KG1 (cell line): ENCODE measurements around the gene UBE2V1.
"Not testable (repeated sequence)": the region's sequence is repeated elsewhere in the genome, so short reads cannot be mapped to it uniquely, and the experiment has no call there.

Source experiments
- DNase-seq: peaks from one replicate; lab custom pipeline; 2025; lab: John Stamatoyannopoulos, UW

UBE2V1 gene

GRCh38 chr20:50137702-50138101, 24.8 kb upstream of the UBE2V1 start:
- not testable (repeated sequence) for DNase-seq

- DNase-seq = no peak
Measured at GRCh38 chr20:50136822-50137599, 24.1 kb upstream of the UBE2V1 start.

GRCh38 chr20:50135157-50135556, 22.2 kb upstream of the UBE2V1 start:
- not testable (repeated sequence) for DNase-seq

GRCh38 chr20:50133474-50134217, 20.7 kb upstream of the UBE2V1 start:
- no peak for DNase-seq

GRCh38 chr20:50133041-50133440, 20.1 kb upstream of the UBE2V1 start:
- DNase-seq = no peak

GRCh38 chr20:50130995-50131394, 18.0 kb upstream of the UBE2V1 start:
- no peak for DNase-seq

- DNase-seq = no peak
Measured at GRCh38 chr20:50130356-50130723, 17.4 kb upstream of the UBE2V1 start.

- no peak for DNase-seq
Measured at GRCh38 chr20:50129662-50130355, 16.9 kb upstream of the UBE2V1 start.

GRCh38 chr20:50128520-50128905, 15.6 kb upstream of the UBE2V1 start:
- no peak for DNase-seq

GRCh38 chr20:50127587-50128519, 14.9 kb upstream of the UBE2V1 start:
- DNase-seq = no peak

GRCh38 chr20:50126662-50127061, 13.7 kb upstream of the UBE2V1 start:
- no peak for DNase-seq

- DNase-seq = no peak
Measured at GRCh38 chr20:50125279-50125678, 12.3 kb upstream of the UBE2V1 start.

GRCh38 chr20:50124496-50124895, 11.5 kb upstream of the UBE2V1 start:
- no peak for DNase-seq

- no peak for DNase-seq
Measured at GRCh38 chr20:50123418-50123817, 10.5 kb upstream of the UBE2V1 start.

GRCh38 chr20:50122763-50123162, 9.8 kb upstream of the UBE2V1 start:
- no peak for DNase-seq

GRCh38 chr20:50121858-50122271, 8.9 kb upstream of the UBE2V1 start:
- no peak for DNase-seq

GRCh38 chr20:50120935-50121693, 8.2 kb upstream of the UBE2V1 start:
- no peak for DNase-seq

- DNase-seq = no peak
Measured at GRCh38 chr20:50118203-50118602, 5.3 kb upstream of the UBE2V1 start.

- no peak for DNase-seq
Measured at GRCh38 chr20:50116368-50116999, 3.5 kb upstream of the UBE2V1 start.

- peak; percentile 86 for DNase-seq
Measured at GRCh38 chr20:50115591-50116367, 2.8 kb upstream of the UBE2V1 start.
